Ovary (tissue), 3 donors: ENCODE results near the gene DNAI4.
"Not testable (repeated sequence)": the region's sequence is repeated elsewhere in the genome, so short reads cannot be mapped to it uniquely, and the experiment has no call there.

ENCODE experiments used
- CTCF ChIP-seq, 3 donors: fragments of 450-650 bp in 2 of 3; fragments of 200-600 bp in 1 of 3; IDR thresholded peaks; one replicate each; pipeline versions ENCODE4 v1.5.1 to v1.8.0; 2016 to 2022; ENCODE audit warnings: antibody characterized with exemption in 3 of 3, mild to moderate bottlenecking in 1 of 3
- EP300 ChIP-seq: sonication (generic); formaldehyde crosslinking; IDR thresholded peaks from one replicate; pipeline ENCODE4 v1.6.1; 2017; ENCODE audit warnings: antibody characterized with exemption
- POLR2A ChIP-seq: fragments of 450-650 bp; IDR thresholded peaks from one replicate; pipeline ENCODE4 v1.6.1; 2017; ENCODE audit warnings: antibody characterized with exemption, mild to moderate bottlenecking, moderate library complexity
- donor health status: DM: no; HTN: no; CAD: no.

- TF ChIP-seq POLR2A; CTCF (IDR thresholded peaks at IDR 0.05); EP300: not testable (repeated sequence)
These were observed 9.5 kb downstream of the DNAI4 start for GRCh38 chr1:66915203-66915602.
